Gastroesophageal sphincter (tissue), 3 donors: ENCODE measurements around the gene BBOX1.

Source experiments
- POLR2A ChIP-seq, 2 donors: fragments of 450-650 bp; IDR thresholded peaks; one replicate each; pipeline ENCODE4 v1.6.1; 2017; ENCODE audit warnings: antibody characterized with exemption in 2 of 2, mild to moderate bottlenecking in 2 of 2, moderate library complexity in 1 of 2
- TF ChIP-seq, protein P1 (sequence below), 4 experiments: fragments of 200-600 bp in 2 of 4; fragments of 450-650 bp in 2 of 4; sonication (generic) in 1 of 4; IDR thresholded peaks; one replicate each; pipeline ENCODE4 v1.5.1; 2017 to 2019; ENCODE audit warnings: antibody characterized with exemption in 4 of 4, mild to moderate bottlenecking in 2 of 4, moderate library complexity in 2 of 4

DNA sequence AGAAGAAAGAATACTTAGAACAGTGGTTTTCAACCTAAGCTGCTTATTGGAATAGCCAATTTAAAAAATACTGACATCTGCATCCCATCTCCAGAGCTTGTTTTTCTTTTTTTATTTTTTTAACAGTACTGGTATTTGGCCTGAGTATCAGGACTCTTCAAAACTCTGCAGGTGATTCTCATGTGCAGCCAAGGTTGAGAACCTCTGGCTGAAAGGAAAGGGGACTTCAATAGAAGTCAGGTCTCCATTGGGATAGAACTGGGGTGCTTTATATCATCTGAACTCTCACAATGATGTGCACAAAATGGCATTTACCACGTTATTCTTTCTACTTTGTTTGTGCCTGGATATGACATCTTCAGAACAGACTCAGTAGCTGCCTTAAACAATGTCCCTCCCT, 55.3 kb downstream of the BBOX1 start:
- TF ChIP-seq, protein P1, sequence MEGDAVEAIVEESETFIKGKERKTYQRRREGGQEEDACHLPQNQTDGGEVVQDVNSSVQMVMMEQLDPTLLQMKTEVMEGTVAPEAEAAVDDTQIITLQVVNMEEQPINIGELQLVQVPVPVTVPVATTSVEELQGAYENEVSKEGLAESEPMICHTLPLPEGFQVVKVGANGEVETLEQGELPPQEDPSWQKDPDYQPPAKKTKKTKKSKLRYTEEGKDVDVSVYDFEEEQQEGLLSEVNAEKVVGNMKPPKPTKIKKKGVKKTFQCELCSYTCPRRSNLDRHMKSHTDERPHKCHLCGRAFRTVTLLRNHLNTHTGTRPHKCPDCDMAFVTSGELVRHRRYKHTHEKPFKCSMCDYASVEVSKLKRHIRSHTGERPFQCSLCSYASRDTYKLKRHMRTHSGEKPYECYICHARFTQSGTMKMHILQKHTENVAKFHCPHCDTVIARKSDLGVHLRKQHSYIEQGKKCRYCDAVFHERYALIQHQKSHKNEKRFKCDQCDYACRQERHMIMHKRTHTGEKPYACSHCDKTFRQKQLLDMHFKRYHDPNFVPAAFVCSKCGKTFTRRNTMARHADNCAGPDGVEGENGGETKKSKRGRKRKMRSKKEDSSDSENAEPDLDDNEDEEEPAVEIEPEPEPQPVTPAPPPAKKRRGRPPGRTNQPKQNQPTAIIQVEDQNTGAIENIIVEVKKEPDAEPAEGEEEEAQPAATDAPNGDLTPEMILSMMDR (IDR thresholded peaks at IDR 0.05): no peak
- no peak for TF ChIP-seq POLR2A (IDR thresholded peaks at IDR 0.05)
